HG02938 (cell line): ENCODE measurements around the gene IDI1.
A peak's percentile ranks its signal among the peaks of the same experiment; 100 is the strongest.
"Not testable (repeated sequence)": the region's sequence is repeated elsewhere in the genome, so short reads cannot be mapped to it uniquely, and the experiment has no call there.

Experiments
- ATAC-seq: cut with Tn5 transposase; IDR thresholded peaks from one replicate; pipeline ENCODE4 v1.9.1; 2021; ENCODE audit warnings: mild to moderate bottlenecking, moderate library complexity; ENCODE audit not compliant: unreplicated experiment

IDI1 gene

DNA sequence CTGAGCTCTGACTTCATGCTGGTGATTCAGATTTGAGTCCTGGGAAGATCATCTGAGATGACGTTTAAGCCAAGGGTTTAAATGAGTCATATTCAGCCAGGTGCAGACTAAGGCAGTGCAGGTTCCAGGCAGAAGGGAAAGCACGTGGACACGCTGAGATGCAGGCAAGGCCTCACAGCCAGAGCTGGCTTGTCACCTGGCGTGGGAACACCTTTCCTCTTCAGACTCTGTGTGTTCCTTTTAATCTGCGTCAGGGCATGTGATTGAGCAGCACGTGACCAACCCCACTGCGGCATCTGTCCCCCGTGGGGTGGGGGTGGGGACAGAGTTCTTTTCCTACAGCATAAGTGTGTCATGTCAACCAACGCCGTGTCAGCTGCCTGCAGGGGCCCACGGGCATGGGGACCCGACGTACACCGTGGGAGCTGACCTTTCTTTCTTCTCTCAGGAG, 12.6 kb downstream of the IDI1 start:
- ATAC-seq = peak; percentile 75

- ATAC-seq = no peak
Measured at GRCh38 chr10:1035201-1035600, 13.7 kb downstream of the IDI1 start.

DNA sequence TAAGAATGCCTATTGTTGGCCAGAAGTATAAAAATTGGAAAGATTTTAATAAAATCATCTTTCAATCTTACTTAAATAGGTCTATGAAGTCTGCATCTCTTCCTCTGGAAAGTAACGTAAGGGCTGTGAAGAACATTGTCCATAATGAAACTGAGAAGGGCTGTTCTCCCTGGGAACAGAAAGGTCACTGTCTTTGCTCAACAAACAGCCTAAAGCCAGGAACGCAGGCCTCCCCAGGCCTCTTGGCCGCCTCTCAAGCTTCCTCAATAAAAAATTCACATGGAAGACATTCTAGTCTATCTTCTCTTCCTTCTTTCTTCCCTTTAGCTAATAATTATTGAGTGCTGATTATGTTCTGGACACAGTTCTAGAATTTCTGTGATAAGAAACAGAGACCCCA, 14.2 kb downstream of the IDI1 start:
- ATAC-seq = no peak

GRCh38 chr10:1033601-1034000, 15.3 kb downstream of the IDI1 start:
- ATAC-seq = no peak

- no peak for ATAC-seq
Measured at GRCh38 chr10:1029838-1030237, 19.1 kb downstream of the IDI1 start.

DNA sequence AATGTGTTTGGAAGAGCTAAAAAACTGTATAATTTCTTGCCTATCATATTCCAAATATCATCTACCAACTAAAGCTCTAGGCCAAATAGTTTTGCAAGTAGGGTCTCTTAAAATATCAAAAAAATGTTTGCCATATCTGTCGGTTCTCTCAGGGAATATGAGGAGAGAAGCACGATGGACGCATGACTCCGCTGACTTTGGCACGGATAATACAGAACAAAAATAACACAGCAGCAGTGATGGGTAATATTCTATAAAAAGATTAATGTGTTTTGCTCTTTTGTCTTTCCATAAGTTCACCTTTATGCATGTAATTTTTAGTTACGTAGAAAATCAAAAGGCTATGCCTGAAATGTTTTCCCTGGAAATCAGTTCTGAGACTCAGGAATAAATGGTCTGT, 22.3 kb downstream of the IDI1 start:
- no peak for ATAC-seq

DNA sequence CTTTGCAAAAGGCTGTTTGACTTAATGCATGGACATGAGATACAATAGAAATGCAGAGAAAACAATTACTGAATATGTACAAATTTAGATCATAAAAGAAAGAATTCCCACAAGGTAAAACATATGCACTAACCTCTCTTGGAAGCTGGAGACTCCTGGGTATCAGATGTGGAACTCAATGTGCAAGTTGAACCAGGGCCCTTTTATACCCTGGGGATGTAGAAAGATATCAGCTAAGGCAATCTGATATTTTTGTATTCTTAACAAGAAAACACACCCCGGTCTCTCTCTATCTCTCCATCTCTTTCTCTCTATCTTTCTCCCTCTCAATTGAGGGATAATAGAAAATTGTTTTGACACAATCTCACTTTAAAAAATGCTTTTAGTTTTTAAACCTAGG, 23.2 kb downstream of the IDI1 start, which contains the start of gene IDI2:
IDI2 (minus strand) TSS at position 177 of the 400 bp plus-strand sequence. CDS start 1,136 bp downstream, outside the sequence.
- ATAC-seq = no peak

DNA sequence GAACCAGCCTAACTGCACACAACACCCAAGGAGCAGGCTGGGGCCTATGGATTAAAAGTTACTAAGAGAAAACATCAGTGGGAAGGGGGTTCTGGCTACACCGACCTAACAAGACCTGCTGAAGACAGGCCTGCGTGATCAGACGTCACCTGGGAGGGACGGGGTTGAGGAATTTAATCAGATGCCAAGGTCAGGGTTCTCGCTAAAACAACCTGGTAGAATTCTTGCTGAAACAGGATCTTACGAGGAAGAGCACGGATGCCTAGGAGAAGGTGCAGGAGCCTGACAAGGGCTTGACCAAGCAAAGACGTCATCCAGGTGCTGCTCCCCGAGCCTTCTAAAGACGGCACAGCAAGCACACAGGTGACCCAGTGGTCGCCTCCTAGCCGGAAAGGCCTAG, 24.8 kb downstream of the IDI1 start:
- no peak for ATAC-seq

DNA sequence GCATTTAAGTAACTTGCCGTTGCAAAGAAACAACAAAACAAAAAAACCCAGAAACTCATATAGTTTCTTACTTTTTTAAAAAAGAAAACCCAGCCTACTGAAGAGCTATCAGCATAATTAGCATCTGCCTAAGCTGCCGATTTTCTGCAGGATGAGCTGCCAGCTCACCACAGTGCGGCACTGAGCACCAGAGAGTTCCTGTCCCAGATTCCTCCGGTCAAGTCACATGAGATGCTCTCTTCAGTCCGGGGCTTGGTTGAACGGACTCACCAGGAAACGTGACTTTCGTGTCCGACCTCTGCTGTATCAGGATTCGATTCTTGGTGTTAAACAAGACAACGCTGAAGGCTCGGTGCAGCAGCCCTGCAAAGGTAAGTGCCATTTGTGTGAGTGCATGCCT, 26.5 kb downstream of the IDI1 start:
- no peak for ATAC-seq

DNA sequence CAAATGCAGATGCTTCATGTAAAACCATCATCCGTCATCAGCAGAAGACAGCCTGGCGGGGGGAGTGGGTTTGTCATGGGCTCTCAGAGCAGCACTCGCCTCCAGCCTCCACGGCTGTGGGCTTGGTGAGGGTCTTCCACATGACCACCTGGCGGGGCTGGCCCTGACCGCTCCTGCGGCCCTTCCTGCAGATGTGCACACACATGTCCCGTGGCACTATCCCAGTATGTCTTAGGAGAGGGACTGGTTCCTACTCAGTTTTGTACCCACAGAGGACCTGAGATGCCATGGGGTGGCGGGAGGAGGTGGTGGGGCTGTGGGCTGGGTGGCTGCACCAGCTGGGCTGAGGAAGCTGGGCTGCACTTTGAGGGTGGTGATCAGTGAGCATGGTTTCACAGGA, 28.0 kb downstream of the IDI1 start:
- no peak for ATAC-seq

DNA sequence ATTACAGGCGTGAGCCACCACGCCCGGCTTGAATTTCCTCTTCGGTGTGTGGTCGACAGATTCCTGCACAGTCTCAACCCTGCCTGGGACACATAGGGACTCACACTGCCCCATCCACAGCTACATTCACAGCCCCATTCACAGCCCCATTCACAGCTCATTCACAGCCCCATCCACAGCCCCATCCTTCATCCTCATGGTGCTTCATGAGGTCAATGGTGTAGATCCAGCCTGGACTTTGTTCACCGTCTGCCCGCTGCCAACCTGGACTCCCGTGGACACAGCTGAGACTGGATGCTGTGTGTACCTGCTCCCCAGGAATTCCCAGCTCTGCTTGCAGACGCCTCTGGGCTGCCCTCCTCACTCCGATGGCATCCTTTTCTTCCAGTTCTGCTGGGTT, 28.5 kb downstream of the IDI1 start:
- no peak for ATAC-seq

DNA sequence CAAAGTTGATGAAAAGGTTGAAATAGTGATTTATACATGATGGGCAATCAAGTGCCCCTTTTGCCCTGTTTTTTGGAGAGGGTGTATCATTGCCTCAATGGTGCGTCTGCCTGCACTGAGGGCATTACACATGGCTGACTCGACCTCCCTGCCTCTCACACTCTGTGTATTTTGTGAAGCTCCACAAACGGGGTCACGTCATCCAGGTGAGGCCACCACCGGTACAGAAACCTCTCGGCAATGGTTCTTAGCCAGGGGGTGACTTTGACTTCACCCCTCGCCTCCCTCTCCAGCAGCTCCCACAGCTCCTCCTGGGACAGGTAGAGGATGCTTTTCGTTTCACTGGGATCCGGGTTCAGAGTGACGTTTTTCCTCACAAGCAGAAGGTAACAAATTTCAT, 29.6 kb downstream of the IDI1 start:
- ATAC-seq = no peak

DNA sequence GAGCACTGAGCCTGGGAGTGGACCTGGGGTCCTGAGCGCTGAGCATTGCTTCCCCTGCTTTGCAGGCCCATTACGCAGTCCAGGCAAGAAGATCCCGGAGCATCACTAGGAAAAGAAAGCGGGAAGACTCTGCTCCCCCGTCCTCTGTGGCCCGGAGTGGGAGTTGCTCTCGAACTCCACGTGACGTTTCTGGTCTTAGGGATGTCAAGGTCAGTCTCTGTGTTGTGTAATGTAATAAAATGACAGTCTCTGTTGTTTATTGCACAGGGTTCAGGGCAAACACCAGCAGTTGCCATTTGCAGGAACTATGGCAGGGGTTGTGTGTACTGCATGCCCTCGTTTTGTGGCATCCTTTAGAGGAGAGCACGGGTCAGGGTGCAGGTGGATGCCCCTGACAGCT, 33.2 kb downstream of the IDI1 start:
- ATAC-seq = no peak

GRCh38 chr10:1011696-1012095, 37.2 kb downstream of the IDI1 start:
- ATAC-seq = no peak

- ATAC-seq = no peak
Measured at GRCh38 chr10:1010703-1011102, 38.2 kb downstream of the IDI1 start.

GRCh38 chr10:1009947-1010346, 39.0 kb downstream of the IDI1 start:
- ATAC-seq = not testable (repeated sequence)

GRCh38 chr10:1009071-1009494, 39.8 kb downstream of the IDI1 start:
- ATAC-seq = no peak

DNA sequence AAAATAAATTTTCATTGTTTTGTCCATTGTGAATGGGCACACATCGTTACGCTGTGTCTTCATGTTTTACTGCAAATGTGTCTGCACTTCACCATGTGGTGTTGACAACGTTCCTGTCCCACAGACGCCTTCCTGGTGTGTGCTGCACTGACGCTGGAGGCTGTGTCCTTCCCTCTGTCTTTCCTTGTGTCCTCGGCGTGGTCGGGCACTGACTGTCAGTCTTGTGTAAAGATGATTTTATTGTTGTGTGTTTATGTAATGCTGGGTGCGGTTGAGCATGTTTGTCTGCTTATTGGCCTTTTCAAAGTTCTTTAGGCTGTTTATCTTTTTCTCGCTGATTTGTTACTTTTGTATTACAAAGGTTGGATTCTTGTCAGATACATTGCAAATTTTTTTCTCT, 41.3 kb downstream of the IDI1 start:
- ATAC-seq = no peak

GRCh38 chr10:1006573-1006972, 42.3 kb downstream of the IDI1 start:
- ATAC-seq = no peak

DNA sequence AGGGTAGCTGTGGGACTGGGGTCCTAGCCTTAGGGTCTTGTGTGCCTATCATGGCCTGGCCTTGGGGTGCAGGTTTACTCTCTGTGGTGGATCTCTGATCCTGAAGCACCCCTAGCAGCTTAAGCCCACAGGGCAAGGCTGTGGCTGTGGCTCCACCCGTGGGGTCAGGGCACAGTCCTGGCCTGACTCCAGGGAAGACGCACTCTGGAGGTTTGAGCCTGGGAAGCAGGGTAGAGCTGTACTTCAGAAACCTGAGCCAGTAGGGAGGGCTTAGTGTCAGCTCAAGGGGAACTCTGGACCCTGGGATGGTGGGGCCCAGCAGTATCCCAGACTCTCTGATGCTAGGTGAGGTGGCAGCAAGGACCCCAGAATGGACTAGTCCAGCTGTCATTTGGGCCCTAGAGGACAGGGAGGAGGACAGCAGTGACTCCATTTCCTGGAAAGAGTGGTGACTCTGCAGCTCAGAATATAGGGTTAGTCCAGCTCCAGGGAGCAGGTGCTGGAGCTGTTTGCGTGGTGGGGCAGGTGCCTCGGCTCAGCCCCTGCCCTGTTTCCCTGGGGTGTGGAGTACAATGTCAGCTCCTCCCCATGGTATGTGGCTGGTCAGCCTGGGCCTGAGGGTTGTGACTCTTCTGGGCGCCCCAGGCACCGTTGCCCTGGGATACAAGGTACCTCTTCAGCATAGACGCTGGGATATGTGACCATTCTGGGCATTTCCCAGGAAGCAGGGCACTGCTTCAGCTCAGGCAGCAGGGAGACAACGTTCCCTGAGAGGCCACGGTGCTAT, 44.8 kb downstream of the IDI1 start:
- ATAC-seq = no peak

- ATAC-seq = no peak
Measured at GRCh38 chr10:1002425-1003006, 46.4 kb downstream of the IDI1 start.

- no peak for ATAC-seq
Measured at GRCh38 chr10:997266-998022, 51.5 kb downstream of the IDI1 start.
